Measurements from ENCODE around the gene RASSF4.

The RASSF4 gene

DNA sequence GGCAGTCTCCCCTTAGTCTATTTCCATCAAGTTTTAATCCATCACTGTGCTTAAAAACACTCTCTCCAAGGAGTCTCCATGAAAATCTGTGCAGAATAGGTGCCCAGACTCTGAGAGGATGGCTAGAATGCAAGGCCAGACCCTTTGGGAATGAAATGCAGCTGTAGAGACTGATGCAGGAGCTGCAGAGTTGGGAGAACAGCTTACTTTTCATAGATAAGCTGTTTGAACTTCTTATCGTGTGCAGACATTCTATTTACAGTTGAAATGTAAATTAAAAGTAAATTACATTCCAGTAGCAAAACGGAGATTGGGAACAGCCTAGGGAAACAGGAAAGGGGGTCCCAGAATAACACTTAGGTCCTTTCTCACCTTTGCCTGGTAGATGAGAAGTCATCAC, 56.0 kb downstream of the RASSF4 start:
- no peak for DNase-seq

DNA sequence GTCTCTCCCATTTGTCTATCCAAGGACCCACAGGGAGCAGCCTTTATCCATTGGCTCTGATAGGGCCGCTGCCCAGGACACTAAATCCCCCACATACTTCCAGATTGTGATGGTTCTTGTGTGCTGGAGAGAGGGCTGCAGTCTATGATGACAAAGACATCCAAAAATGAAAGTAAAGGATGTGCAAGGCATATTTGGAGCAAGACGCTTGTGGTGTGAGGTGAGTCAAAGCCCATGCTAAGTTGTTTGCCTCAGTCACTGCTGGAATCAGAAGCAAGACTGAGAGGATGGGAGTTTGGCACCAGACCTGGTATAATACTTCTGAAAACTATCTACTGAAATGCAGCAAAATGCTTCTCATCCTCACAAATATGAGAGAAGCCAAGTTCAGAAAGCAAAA, 63.8 kb downstream of the RASSF4 start:
- no peak for DNase-seq

DNA sequence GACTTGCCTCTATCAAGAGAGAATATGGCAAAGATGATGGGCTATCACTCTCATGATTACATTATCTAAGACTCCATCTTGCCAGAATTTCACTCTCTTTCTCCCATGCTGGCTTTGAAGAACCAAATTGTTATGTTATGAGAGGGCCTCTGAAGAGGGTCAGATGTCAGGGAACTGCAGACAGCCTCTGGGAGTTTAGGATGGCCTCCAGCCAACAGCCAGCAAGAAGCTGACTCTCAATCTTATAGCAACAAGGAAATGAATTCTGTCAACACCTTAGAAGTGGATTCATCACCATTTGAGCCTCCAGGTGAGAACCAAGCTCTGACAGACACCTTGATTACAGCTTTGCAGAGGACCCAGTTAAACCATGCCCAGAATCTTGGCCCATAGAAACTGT, 74.7 kb downstream of the RASSF4 start:
- no peak for DNase-seq

DNA sequence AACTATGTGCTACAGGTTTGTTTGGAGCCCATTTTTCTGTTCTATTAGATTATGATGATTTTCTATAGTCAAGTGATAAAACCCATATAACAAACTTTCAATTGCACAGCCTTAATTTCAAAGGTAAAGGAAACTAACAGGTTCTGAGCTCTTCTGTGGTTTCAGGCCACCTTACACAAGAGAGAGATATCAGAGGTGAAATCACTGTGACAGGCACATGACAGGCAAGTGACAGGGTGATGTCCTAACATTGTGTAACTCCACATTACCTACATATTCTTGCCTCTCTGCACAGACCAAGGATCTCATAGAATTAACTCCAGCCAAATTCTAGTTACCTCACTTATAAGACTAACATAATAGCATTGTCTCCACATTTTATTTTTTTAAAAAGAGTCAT, 76.1 kb downstream of the RASSF4 start:
- DNase-seq: no peak

DNA sequence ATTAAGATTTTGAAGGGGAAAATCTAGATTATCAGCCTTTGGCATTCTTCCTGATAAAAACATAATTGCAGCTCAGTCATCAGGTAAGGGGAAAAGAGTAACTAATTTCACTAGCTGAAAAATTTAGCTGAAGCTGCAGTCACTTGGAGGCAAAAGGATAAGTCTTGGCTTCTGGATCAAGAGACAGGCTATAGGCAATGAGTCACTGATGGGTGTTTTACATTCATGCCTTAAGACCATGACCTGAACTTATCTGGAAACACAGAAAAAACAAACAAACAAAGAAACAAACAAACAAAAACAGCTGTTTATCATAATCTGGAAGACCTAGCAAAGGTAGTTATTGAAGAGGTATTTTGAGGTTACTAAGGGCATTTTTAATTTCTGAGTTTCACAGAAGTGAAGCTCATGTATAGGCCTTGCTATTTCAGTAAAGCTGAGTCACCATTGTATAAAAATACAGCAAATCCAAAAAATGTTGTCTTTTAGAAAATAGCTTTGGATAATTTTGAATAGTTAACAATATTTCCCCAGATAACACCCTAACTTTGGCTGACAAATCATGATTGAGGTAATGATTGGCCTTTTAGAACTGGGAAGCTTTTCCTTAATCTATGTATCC, 81.4 kb downstream of the RASSF4 start:
- DNase-seq: no peak

DNA sequence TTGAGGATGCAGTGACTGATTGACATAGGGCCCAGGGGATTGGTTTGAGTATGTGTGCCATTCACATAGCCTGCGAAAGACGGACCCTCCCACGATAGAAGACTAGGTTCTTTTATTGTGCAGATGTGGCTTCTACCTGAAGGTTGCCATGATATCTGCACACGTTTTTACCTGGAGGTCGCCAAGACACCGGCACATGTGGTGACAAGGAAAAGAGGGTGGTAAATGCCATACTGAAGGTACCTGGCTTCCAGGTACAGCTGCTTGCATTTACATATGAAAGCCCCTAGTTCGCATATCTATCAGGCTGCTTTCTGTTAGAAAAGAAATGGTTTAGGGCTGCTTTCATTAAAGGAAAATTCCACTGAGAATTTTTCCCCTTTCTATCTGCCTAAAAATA, 84.7 kb downstream of the RASSF4 start:
- DNase-seq: no peak
